Measurements from ENCODE around the gene BCAS3. TPM values are rescaled to one million over a fixed set of nuclear protein-coding genes. Genes with fewer than 3 reads are reported as not detected.

BCAS3 gene
- total RNA-seq, 2 experiments from 2014 or later, result 20.1 to 31.8 TPM

DNA sequence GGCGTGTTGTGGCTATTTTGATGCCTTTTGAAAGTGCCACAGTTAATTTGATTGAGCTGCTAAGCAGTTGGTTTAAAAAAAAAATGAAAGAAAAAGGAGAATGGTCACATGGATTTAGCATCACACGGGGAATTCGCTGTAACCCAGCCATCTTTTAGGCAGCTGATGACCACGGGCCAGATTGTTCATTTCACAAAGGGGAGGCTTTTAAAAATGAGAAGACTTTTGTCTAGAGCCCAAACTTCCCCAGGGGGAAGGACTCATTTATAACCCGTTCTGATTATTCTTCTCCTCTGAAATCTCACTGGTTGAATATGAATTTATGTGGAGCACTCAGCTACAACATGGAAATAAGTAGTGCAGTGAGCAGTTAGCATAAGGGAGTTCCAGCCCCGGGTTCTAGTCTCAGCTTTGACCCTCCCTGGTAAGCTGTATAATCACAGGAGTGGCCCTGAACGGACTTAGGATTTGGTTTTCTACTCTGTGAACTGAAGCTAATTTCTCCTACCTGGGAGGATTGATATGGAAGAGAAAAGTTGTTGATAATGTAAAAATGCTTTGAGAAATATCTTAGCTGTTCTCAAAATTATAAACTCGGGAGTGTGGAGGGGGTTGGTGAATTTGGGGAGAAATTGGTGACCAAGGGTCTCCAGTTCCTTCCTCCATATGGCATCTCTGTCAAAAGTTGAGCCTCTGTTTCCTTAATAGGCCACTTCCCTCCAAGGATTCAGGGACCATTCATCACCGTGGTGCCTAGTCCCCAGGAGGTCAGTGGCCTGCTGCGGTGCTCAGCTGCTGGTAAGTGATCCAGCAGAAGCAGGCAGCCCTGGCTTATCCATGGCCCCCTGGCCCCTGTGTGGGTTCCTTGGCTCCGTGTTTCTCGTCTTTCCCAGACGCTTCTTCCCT lies 645.6 kb downstream of the BCAS3 start:
- no peaks in the 10 kb centered on the region for H3K4me1 ChIP-seq (ENCODE audit: insufficient read depth, low read length)
- Mint-ChIP-seq H3K27ac (no peak overlapping the region), H3K9me3 (no peaks in the 10 kb centered on the region), H3K4me3 (no peak overlapping the region), H3K27me3 (no peaks in the 10 kb centered on the region), H3K4me1 (ENCODE audit: low read depth) (no peaks in the 10 kb centered on the region), H3K36me3 (ENCODE audit: low read depth) (no peaks in the 10 kb centered on the region)
- TF ChIP-seq, protein P1, sequence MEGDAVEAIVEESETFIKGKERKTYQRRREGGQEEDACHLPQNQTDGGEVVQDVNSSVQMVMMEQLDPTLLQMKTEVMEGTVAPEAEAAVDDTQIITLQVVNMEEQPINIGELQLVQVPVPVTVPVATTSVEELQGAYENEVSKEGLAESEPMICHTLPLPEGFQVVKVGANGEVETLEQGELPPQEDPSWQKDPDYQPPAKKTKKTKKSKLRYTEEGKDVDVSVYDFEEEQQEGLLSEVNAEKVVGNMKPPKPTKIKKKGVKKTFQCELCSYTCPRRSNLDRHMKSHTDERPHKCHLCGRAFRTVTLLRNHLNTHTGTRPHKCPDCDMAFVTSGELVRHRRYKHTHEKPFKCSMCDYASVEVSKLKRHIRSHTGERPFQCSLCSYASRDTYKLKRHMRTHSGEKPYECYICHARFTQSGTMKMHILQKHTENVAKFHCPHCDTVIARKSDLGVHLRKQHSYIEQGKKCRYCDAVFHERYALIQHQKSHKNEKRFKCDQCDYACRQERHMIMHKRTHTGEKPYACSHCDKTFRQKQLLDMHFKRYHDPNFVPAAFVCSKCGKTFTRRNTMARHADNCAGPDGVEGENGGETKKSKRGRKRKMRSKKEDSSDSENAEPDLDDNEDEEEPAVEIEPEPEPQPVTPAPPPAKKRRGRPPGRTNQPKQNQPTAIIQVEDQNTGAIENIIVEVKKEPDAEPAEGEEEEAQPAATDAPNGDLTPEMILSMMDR (IDR thresholded peaks at IDR 0.05), result no peak
- CTCF ChIA-PET, result no interaction called here
- no peaks in the 10 kb centered on the region for H3K36me3 ChIP-seq (ENCODE audit: insufficient read depth, low read length)
- H3K4me3 ChIP-seq (ENCODE audit: low read length), result no peak overlapping the region
- no peak overlapping the region for H3K27ac ChIP-seq (ENCODE audit: low read depth in 1 of 2, low read length in 2 of 2)
- H3K27me3 ChIP-seq (ENCODE audit: control insufficient read depth in 1 of 2, insufficient read depth in 2 of 2, low read length in 2 of 2), result no peaks in the 10 kb centered on the region
- no peaks in the 10 kb centered on the region for H3K9me3 ChIP-seq (ENCODE audit: control insufficient read depth in 1 of 2, insufficient read depth in 1 of 2, low read length in 2 of 2)
- DNase-seq (no peak), ATAC-seq (ENCODE audit: poor library complexity) (no peak)
- POLR2A ChIA-PET, result no interaction called here
- intact Hi-C loops (cut with DNase I, micrococcal nuclease), result no loop called here

DNA sequence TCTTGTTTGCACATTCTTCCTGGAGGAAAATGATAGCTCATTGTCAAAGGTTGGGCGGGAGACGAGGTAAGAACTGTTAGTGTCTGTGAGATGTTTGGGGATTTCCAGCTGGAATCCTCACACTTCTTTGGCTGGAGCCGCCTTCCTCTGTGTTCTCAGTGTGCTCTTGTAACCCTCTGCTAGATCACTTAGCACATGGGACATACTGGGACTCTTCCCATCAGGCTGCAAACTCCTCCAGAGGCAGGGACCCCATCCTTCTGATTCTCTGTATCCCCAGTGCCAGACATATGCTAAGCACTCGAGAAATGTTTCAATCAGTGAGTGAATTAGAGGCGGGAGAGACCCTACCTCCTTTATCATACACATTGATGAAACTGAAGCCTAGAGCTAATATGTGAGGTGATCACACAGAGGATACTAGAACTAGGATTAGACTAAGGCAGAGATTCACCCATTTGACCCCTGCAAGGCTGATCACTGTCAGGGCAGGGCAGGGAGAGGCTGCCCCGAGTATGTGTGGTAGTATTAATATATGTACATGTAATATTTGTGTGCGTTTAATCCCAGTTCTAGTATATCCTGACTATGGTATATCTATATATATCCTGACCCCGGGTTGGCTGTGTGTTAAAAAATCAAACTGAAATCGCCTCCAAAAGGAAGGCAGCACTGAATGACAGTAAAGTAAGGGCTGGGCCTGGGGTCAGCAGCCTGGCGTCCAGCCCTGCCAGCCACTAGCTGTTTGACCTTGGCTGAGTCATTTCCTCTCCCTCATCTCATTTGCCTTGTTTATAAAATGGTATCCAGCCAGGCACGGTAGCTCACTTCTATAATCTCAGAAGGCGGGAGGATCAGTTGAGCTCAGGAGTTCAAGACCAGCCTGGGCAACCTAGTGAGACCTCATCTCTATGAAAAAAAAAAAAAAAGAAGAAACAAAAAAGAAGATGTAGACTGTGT lies 646.5 kb downstream of the BCAS3 start:
- Mint-ChIP-seq H3K27me3 (no peaks in the 10 kb centered on the region), H3K4me3 (no peak overlapping the region), H3K9me3 (no peaks in the 10 kb centered on the region), H3K36me3 (ENCODE audit: low read depth) (no peaks in the 10 kb centered on the region), H3K27ac (no peak overlapping the region), H3K4me1 (ENCODE audit: low read depth) (no peaks in the 10 kb centered on the region)
- no peaks in the 10 kb centered on the region for H3K9me3 ChIP-seq (ENCODE audit: control insufficient read depth in 1 of 2, insufficient read depth in 1 of 2, low read length in 2 of 2)
- ChIA-PET POLR2A (no interaction called here), CTCF (no interaction called here)
- no peak for DNase-seq
- no peaks in the 10 kb centered on the region for H3K4me1 ChIP-seq (ENCODE audit: insufficient read depth, low read length)
- TF ChIP-seq, protein P1 (IDR thresholded peaks at IDR 0.05), result no peak
- no peak overlapping the region for H3K27ac ChIP-seq (ENCODE audit: low read depth in 1 of 2, low read length in 2 of 2)
- intact Hi-C loops (cut with DNase I, micrococcal nuclease), result no loop called here
- H3K27me3 ChIP-seq (ENCODE audit: control insufficient read depth in 1 of 2, insufficient read depth in 2 of 2, low read length in 2 of 2), result no peaks in the 10 kb centered on the region
- ATAC-seq (ENCODE audit: poor library complexity), result no peak
- H3K36me3 ChIP-seq (ENCODE audit: insufficient read depth, low read length), result no peaks in the 10 kb centered on the region
- no peak overlapping the region for H3K4me3 ChIP-seq (ENCODE audit: low read length)

DNA sequence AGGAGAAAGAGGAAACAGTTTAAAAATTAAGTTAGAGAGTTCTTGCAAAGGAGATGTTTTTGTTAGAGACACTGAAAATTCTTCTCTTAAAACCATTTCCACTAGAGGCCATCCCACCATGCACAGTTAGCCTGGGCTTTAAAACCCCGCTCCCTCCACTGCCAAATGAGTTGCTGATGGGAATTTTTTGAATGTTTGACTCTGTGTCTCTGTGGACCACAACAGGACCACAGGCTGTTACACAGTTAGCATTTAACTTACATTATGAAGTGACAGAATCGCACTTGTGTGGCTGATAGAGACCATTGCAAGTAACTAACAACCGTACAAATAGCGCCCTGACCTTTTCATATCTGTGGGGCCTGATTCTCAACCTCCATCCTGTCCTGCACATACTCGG lies 647.3 kb downstream of the BCAS3 start:
- Mint-ChIP-seq H3K9me3 (no peaks in the 10 kb centered on the region), H3K27ac (no peak overlapping the region), H3K36me3 (ENCODE audit: low read depth) (no peaks in the 10 kb centered on the region), H3K4me3 (no peak overlapping the region), H3K27me3 (no peaks in the 10 kb centered on the region), H3K4me1 (ENCODE audit: low read depth) (no peaks in the 10 kb centered on the region)
- Histone ChIP-seq H3K4me3 (ENCODE audit: low read length) (no peak overlapping the region), H3K4me1 (ENCODE audit: insufficient read depth, low read length) (no peaks in the 10 kb centered on the region), H3K9me3 (ENCODE audit: control insufficient read depth in 1 of 2, insufficient read depth in 1 of 2, low read length in 2 of 2) (no peaks in the 10 kb centered on the region), H3K27ac (ENCODE audit: low read depth in 1 of 2, low read length in 2 of 2) (no peak overlapping the region), H3K27me3 (ENCODE audit: control insufficient read depth in 1 of 2, insufficient read depth in 2 of 2, low read length in 2 of 2) (no peaks in the 10 kb centered on the region), H3K36me3 (ENCODE audit: insufficient read depth, low read length) (no peaks in the 10 kb centered on the region)
- ATAC-seq (ENCODE audit: poor library complexity), result no peak
- intact Hi-C loops (cut with DNase I, micrococcal nuclease), result no loop called here
- no peak for DNase-seq
- ChIA-PET POLR2A (no interaction called here), CTCF (no interaction called here)
- TF ChIP-seq, protein P1 (IDR thresholded peaks at IDR 0.05), result no peak
